Pancreas (tissue), 10 donors: ENCODE data around the gene IL17C. TPM values are rescaled to one million over a fixed set of nuclear protein-coding genes. Genes with fewer than 3 reads are reported as not detected.

Source experiments
- ATAC-seq, 4 donors: fragments of 200-7000 bp; cut with Tn5 transposase; one replicate each; pipeline versions ENCODE4 v1.8.0 to v1.9.1; 2020; ENCODE audit warnings: mild to moderate bottlenecking in 4 of 4, moderate library complexity in 4 of 4
- DNase-seq, 6 donors: peaks; one replicate each; pipeline ENCODE4 v3.0.0-alpha.2; 2020
- FAIRE-seq: peaks from 2 replicates; lab custom pipeline; 2012; peaks lifted over from hg19 to GRCh38; lab: Jason Lieb, UNC
- H3K27ac ChIP-seq, 4 donors: fragments of 200-600 bp; sonication (generic); 1 replicate in 3 of 4; 2 replicates in 1 of 4; pipeline versions ENCODE4 v1.5.0 to v1.8.0; 2020
- H3K27me3 ChIP-seq, 4 donors: fragments of 200-600 bp; one replicate each; pipeline ENCODE4 v1.8.0; 2021
- H3K36me3 ChIP-seq, 3 donors: fragments of 200-600 bp; sonication (generic) in 1 of 3; one replicate each; pipeline versions ENCODE4 v1.5.0 to v1.8.0; 2020 to 2021
- H3K4me1 ChIP-seq, 3 donors: fragments of 200-600 bp; one replicate each; pipeline ENCODE4 v1.8.0; 2021
- H3K4me3 ChIP-seq, 4 donors: fragments of 200-600 bp; sonication (generic) in 2 of 4; one replicate each; pipeline versions ENCODE4 v1.5.0 to v1.8.0; 2020 to 2021
- H3K9me3 ChIP-seq, 4 donors: fragments of 200-600 bp; one replicate each; pipeline ENCODE4 v1.8.0; 2021
- WGBS, 2 donors: extraction: QIAGEN DNeasy Blood & Tissue Kit; methylation state at CpG; one replicate each; pipeline ENCODE4 v1.1.7; 2013; 5-methylcytosine and 5-hydroxymethylcytosine counted together
- intact Hi-C, 3 donors: fragments of 100-400 bp; cut with DNase I; formaldehyde crosslinking; loops; one replicate each; pipeline versions ENCODE4 v1.11.1 to v1.14.2; 2022
- polyA plus RNA-seq, 2 donors: library from polyadenylated mRNA; stranded (reverse); fragments of 200-250 nt; gene quantifications; one replicate each; pipeline ENCODE4 v1.2.3, GENCODE V29; 2013
- total RNA-seq, 6 donors: library from RNA; stranded (reverse); fragmentation: NEBNext Ultra II Directional in 4 of 6; extraction: Animal tissue kit (Norgen Biotek cat#: 25700) in 4 of 6; gene quantifications; one replicate each; pipeline versions ENCODE4 v1.2.1 to v1.2.4, GENCODE V29; 2021 to 2023
- TF ChIP-seq, protein P1 (sequence below), 4 donors: fragments of 200-600 bp; sonication (generic) in 3 of 4; IDR thresholded peaks; one replicate each; pipeline versions ENCODE4 v1.5.0 to v1.8.0; 2021; ENCODE audit warnings: antibody characterized with exemption in 4 of 4
- donor health status: healthy with polysubstance abuse.
- donor health status: DM: no; HTN: no; CAD: no; lungs with moderate emphysema.
- donor health status: DM: no; HTN: no; CAD: no.
- donor health status: control.
- donor health status: control.
- donor health status: Bipolar disorder and iron deficiency.
- donor health status: DM: yes; HTN: yes; CAD: no.
- donor health status: DM: no; HTN: no; CAD: no.
- donor health status: DM: no; HTN: no; CAD: no.
- donor health status: DM: yes; HTN: yes; CAD: no.

The IL17C gene
- total and polyA plus RNA-seq, 8 donors: 0.14 TPM; not detected in 7

DNA sequence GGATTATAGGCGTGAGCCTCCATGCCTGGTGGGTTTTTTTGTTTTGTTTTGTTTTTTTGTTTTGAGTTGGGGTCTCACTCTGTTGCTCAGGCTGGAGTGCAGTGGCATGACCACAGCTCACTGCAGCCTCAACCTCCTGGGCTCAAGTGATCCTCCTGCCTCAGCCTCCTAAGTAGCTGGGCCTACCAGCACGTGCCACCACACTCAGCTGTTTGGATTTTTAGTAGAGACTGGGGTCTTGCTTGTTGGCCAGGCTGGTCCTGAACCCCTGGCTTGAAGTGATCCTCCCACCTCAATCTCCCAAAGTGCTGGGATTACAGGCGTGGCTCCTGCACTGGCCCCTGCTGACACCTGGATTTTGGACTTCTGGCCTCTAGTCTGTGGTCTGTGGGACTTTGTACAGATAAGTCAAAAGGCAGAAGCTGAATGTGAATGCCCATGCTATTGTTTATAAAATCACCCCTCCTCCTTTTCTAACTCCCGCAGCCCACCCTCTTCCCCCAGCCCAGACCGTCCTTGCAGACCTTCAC lies 42.2 kb downstream of the IL17C start:
- ATAC-seq (no peak), FAIRE-seq (no peak), DNase-seq (no peak)
- 94% methylated on average over 5 of the region's 5 CpGs for WGBS, 2 donors
- intact Hi-C loops: no loop called here
- H3K4me3 ChIP-seq: no peak overlapping the region
- no peaks in the 10 kb centered on the region for H3K9me3 ChIP-seq
- no peak overlapping the region for H3K27ac ChIP-seq
- H3K27me3 ChIP-seq: no peaks in the 10 kb centered on the region
- peaks cover 0 to 5% (median 4%) of the 10 kb centered on the region in 3 donors for H3K4me1 ChIP-seq
- H3K36me3 ChIP-seq: no peaks in the 10 kb centered on the region
- TF ChIP-seq, protein P1, sequence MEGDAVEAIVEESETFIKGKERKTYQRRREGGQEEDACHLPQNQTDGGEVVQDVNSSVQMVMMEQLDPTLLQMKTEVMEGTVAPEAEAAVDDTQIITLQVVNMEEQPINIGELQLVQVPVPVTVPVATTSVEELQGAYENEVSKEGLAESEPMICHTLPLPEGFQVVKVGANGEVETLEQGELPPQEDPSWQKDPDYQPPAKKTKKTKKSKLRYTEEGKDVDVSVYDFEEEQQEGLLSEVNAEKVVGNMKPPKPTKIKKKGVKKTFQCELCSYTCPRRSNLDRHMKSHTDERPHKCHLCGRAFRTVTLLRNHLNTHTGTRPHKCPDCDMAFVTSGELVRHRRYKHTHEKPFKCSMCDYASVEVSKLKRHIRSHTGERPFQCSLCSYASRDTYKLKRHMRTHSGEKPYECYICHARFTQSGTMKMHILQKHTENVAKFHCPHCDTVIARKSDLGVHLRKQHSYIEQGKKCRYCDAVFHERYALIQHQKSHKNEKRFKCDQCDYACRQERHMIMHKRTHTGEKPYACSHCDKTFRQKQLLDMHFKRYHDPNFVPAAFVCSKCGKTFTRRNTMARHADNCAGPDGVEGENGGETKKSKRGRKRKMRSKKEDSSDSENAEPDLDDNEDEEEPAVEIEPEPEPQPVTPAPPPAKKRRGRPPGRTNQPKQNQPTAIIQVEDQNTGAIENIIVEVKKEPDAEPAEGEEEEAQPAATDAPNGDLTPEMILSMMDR (IDR thresholded peaks at IDR 0.05): no peak

DNA sequence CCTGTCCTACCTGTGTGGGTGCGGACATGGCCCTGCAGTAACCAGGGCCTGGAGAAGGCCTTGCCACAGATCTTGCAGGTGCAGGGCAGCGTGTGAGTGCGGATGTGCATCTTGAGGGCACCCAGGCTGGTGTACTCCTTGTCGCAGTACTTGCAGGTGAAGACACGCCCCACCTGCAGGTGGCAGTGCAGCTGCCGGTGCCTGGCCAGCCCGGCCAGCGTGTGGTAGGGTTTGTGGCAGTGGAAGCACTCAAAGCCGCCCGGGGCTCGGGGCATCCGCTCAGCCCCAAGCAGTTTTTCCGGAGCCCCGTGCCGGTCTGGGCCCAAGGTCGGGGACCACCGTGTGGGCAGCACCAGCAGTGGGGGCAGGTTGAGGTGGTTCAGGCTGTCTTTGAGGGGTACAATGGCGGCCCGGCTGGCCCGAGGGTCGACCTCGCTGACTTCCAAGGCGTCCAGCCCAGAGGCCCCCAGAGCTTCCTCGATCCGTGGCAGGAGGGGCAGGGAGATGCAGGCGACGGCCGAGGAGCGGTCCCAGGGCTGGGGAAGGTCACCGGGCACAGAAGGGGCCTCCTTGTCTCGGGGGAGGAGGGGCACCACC lies 42.8 kb downstream of the IL17C start:
- Histone ChIP-seq H3K9me3 (no peaks in the 10 kb centered on the region), H3K36me3 (no peaks in the 10 kb centered on the region), H3K27me3 (no peaks in the 10 kb centered on the region), H3K27ac (no peak overlapping the region), H3K4me3 (no peak overlapping the region), H3K4me1 (peaks cover 0 to 5% (median 4%) of the 10 kb centered on the region in 3 donors)
- 58 to 71% methylated on average over 28 to 31 of the region's 31 CpGs for WGBS, 2 donors
- intact Hi-C loops: no loop called here
- ATAC-seq (peak in 3 of 4 donors; percentile 37 to 52 (median 46)), DNase-seq (peak in 5 of 6 donors; percentile 40 to 83 (median 61)), FAIRE-seq (no peak)
- TF ChIP-seq, protein P1 (IDR thresholded peaks at IDR 0.05): peak; percentile 9 to 23 (median 17)

DNA sequence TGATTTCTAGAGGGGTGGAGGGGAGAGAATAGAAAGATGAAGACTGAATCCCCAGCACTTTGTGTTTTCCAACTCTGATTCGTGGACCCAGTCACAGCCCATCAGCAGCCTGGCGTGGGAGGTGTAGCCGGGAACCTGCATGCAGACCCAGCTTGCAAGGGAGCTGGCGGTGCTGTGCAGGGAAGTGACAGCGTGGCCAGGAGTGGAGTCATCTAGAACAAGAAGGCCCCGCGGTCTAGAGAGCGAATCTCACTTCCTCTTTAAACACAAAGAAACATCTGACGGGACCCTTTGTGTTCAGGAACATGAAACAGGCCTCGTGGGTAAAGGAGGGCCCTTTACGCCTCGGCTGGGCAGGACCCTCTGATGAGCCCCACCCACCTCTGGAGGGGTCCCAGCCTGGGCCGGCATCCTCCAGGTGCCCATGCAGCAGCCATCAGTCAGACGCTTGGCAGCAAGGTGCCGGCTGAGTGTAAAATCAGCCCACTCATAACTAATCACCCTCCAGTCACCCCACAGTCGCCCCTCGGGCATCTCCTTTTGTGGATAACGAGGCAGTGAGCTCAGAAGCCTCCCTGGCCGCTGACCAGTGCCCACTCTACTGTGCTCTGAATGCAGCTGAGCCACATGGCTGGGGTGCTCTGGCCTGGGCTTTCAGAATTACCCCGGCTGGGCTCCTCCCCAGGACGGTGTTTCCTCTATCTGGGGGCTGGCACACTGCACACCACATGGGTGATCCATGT lies 43.5 kb downstream of the IL17C start:
- ATAC-seq (peak in 1 of 4 donors; percentile 2), DNase-seq (peak in 2 of 6 donors; percentile 53 to 75), FAIRE-seq (no peak)
- Histone ChIP-seq H3K27me3 (no peaks in the 10 kb centered on the region), H3K27ac (peak overlapping the region in 3 of 4 donors; percentile 22 to 41 (median 39)), H3K4me3 (no peak overlapping the region), H3K4me1 (peaks cover 0 to 8% (median 7%) of the 10 kb centered on the region in 3 donors), H3K36me3 (no peaks in the 10 kb centered on the region), H3K9me3 (no peaks in the 10 kb centered on the region)
- 70 to 72% methylated on average over 21 of the region's 21 CpGs for WGBS, 2 donors
- intact Hi-C loops: no loop called here
- TF ChIP-seq, protein P1 (IDR thresholded peaks at IDR 0.05): no peak

DNA sequence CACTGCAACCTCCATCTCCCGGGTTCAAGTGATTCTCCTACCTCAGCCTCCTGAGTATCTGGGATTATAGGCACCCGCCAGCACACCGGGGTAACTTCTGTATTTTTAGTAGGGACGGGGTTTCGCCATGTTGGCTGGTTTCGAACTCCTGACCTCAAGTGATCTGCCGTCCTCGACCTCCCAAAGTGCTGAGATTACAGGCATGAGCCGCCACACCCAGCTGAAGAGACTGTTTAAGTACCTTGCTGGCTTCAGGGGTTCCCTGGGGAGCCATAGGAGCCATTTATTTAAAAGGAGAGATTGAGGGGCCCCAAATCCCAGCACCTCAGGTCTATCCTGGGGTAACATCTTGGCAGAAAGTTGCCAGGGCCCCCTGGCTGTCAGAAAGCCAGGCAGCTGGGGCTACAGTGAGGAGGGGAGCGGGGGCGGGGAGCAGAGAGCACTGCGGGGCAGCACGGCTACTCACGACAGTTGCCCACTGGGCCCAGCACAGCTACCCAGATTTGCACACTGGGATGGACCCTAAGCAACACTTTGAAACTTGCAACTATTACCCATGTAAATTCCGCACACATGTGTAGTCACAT lies 46.3 kb downstream of the IL17C start:
- intact Hi-C loops: no loop called here
- H3K4me1 ChIP-seq: peaks cover 10 to 25% (median 24%) of the 10 kb centered on the region in 3 donors
- ATAC-seq (no peak), DNase-seq (no peak), FAIRE-seq (no peak)
- H3K36me3 ChIP-seq: no peaks in the 10 kb centered on the region
- TF ChIP-seq, protein P1 (IDR thresholded peaks at IDR 0.05): no peak
- H3K9me3 ChIP-seq: no peaks in the 10 kb centered on the region
- H3K27me3 ChIP-seq: no peaks in the 10 kb centered on the region
- no peak overlapping the region for H3K4me3 ChIP-seq
- 71 to 72% methylated on average over 15 of the region's 15 CpGs for WGBS, 2 donors
- H3K27ac ChIP-seq: no peak overlapping the region
